ENCODE measurements around the gene KRTAP10-5. TPM values are rescaled to one million over a fixed set of nuclear protein-coding genes. Genes with fewer than 3 reads are reported as not detected.

KRTAP10-5 gene
- total RNA-seq, 1 donor from 2014 or later = not detected

GRCh38 chr21:44540741-44541288, 39.6 kb downstream of the KRTAP10-5 start:
- Mint-ChIP-seq H3K27ac (ENCODE audit: unreplicated experiment) (no peak overlapping the region), H3K4me3 (ENCODE audit: unreplicated experiment) (no peak overlapping the region), H3K36me3 (ENCODE audit: low read depth, unreplicated experiment) (no peaks in the 10 kb centered on the region), H3K9me3 (ENCODE audit: unreplicated experiment) (peaks cover 6% of the 10 kb centered on the region), H3K4me1 (ENCODE audit: low read depth, unreplicated experiment) (no peaks in the 10 kb centered on the region), H3K27me3 (ENCODE audit: low read depth, unreplicated experiment) (peaks cover 4% of the 10 kb centered on the region)
- DNase-seq (ENCODE audit: low read depth) (no peak), FAIRE-seq (no peak)
- no peaks in the 10 kb centered on the region for H3K36me3 ChIP-seq (ENCODE audit: insufficient read depth, low read length)
- no peaks in the 10 kb centered on the region for H3K27me3 ChIP-seq (ENCODE audit: insufficient read depth, low read length)
- no peaks in the 10 kb centered on the region for H3K79me2 ChIP-seq (ENCODE audit: insufficient read depth, low read length)
- H3K4me3 ChIP-seq (ENCODE audit: insufficient read depth, low read depth, low read length) = no peak overlapping the region
- no peak overlapping the region for H3K9ac ChIP-seq (ENCODE audit: low read length)
- H3K4me2 ChIP-seq (ENCODE audit: low read length) = no peak overlapping the region
- H3K9me3 ChIP-seq (ENCODE audit: insufficient read depth, low read depth, low read length) = no peaks in the 10 kb centered on the region
- H3K27ac ChIP-seq (ENCODE audit: low read depth, low read length) = no peak overlapping the region
- no peaks in the 10 kb centered on the region for H3K4me1 ChIP-seq (ENCODE audit: insufficient read depth, low read length)
- H2AFZ ChIP-seq (ENCODE audit: low read depth, low read length) = no peak overlapping the region
- TF ChIP-seq CTCF (IDR thresholded peaks at IDR 0.05; ENCODE audit: insufficient read depth, low read depth, low read length) (no peak), EZH2 (IDR thresholded peaks at IDR 0.05; ENCODE audit: insufficient read depth, low read length) (no peak)
- H4K20me1 ChIP-seq (ENCODE audit: insufficient read depth, low read length) = no peaks in the 10 kb centered on the region

GRCh38 chr21:44539991-44540666, 40.3 kb downstream of the KRTAP10-5 start, which contains the start of gene KRTAP10-1:
Gene KRTAP10-1, minus strand, starts transcription at chr21:44540195. Its CDS starts 45 bp downstream, at chr21:44540150.
- Mint-ChIP-seq H3K36me3 (ENCODE audit: low read depth, unreplicated experiment) (no peaks in the 10 kb centered on the region), H3K27ac (ENCODE audit: unreplicated experiment) (no peak within 1 kb of the TSS), H3K4me3 (ENCODE audit: unreplicated experiment) (no peak within 1 kb of the TSS), H3K4me1 (ENCODE audit: low read depth, unreplicated experiment) (no peaks in the 10 kb centered on the region), H3K27me3 (ENCODE audit: low read depth, unreplicated experiment) (peaks cover 4% of the 10 kb centered on the region), H3K9me3 (ENCODE audit: unreplicated experiment) (peaks cover 6% of the 10 kb centered on the region)
- no peak within 1 kb of the TSS for H3K27ac ChIP-seq (ENCODE audit: low read depth, low read length)
- no peak within 1 kb of the TSS for H2AFZ ChIP-seq (ENCODE audit: low read depth, low read length)
- no peak within 1 kb of the TSS for H3K9ac ChIP-seq (ENCODE audit: low read length)
- no peak for DNase-seq (ENCODE audit: low read depth)
- no peak within 1 kb of the TSS for H3K4me2 ChIP-seq (ENCODE audit: low read length)
- no peaks in the 10 kb centered on the region for H3K27me3 ChIP-seq (ENCODE audit: insufficient read depth, low read length)
- H4K20me1 ChIP-seq (ENCODE audit: insufficient read depth, low read length) = no peaks in the 10 kb centered on the region
- H3K79me2 ChIP-seq (ENCODE audit: insufficient read depth, low read length) = no peaks in the 10 kb centered on the region
- H3K4me1 ChIP-seq (ENCODE audit: insufficient read depth, low read length) = no peaks in the 10 kb centered on the region
- H3K36me3 ChIP-seq (ENCODE audit: insufficient read depth, low read length) = no peaks in the 10 kb centered on the region
- TF ChIP-seq EZH2 (IDR thresholded peaks at IDR 0.05; ENCODE audit: insufficient read depth, low read length) (no peak), CTCF (IDR thresholded peaks at IDR 0.05; ENCODE audit: insufficient read depth, low read depth, low read length) (no peak)
- no peak for FAIRE-seq
- no peak within 1 kb of the TSS for H3K4me3 ChIP-seq (ENCODE audit: insufficient read depth, low read depth, low read length)
- no peaks in the 10 kb centered on the region for H3K9me3 ChIP-seq (ENCODE audit: insufficient read depth, low read depth, low read length)

- Histone ChIP-seq H3K79me2 (ENCODE audit: insufficient read depth, low read length) (no peaks in the 10 kb centered on the region), H3K9ac (ENCODE audit: low read length) (no peak overlapping the region), H4K20me1 (ENCODE audit: insufficient read depth, low read length) (no peaks in the 10 kb centered on the region), H3K4me3 (ENCODE audit: insufficient read depth, low read depth, low read length) (no peak overlapping the region), H3K4me1 (ENCODE audit: insufficient read depth, low read length) (no peaks in the 10 kb centered on the region), H2AFZ (ENCODE audit: low read depth, low read length) (no peak overlapping the region), H3K27ac (ENCODE audit: low read depth, low read length) (no peak overlapping the region), H3K27me3 (ENCODE audit: insufficient read depth, low read length) (no peaks in the 10 kb centered on the region), H3K9me3 (ENCODE audit: insufficient read depth, low read depth, low read length) (no peaks in the 10 kb centered on the region), H3K36me3 (ENCODE audit: insufficient read depth, low read length) (no peaks in the 10 kb centered on the region), H3K4me2 (ENCODE audit: low read length) (no peak overlapping the region)
- Mint-ChIP-seq H3K27ac (ENCODE audit: unreplicated experiment) (no peak overlapping the region), H3K27me3 (ENCODE audit: low read depth, unreplicated experiment) (peaks cover 4% of the 10 kb centered on the region), H3K36me3 (ENCODE audit: low read depth, unreplicated experiment) (no peaks in the 10 kb centered on the region), H3K4me1 (ENCODE audit: low read depth, unreplicated experiment) (no peaks in the 10 kb centered on the region), H3K4me3 (ENCODE audit: unreplicated experiment) (no peak overlapping the region), H3K9me3 (ENCODE audit: unreplicated experiment) (peaks cover 6% of the 10 kb centered on the region)
- DNase-seq (ENCODE audit: low read depth) = no peak
- no peak for FAIRE-seq
- no peak for TF ChIP-seq CTCF (IDR thresholded peaks at IDR 0.05; ENCODE audit: insufficient read depth, low read depth, low read length)
- TF ChIP-seq EZH2 (IDR thresholded peaks at IDR 0.05; ENCODE audit: insufficient read depth, low read length) = no peak
Measured at GRCh38 chr21:44539046-44539445, 41.4 kb downstream of the KRTAP10-5 start.
